IPS-18c (cell line): ENCODE results near the gene ERF.
A peak's percentile ranks its signal among the peaks of the same experiment; 100 is the strongest.
"Not testable (repeated sequence)": the region's sequence is repeated elsewhere in the genome, so short reads cannot be mapped to it uniquely, and the experiment has no call there.

Source experiments
- H3K4me3 ChIP-seq: 2 replicates; pipeline ENCODE4 v1.7.0; 2013; ENCODE audit warnings: low read depth, mild to moderate bottlenecking, low read length, moderate library complexity; ENCODE audit not compliant: insufficient read depth
- H3K9me3 ChIP-seq: one replicate; pipeline ENCODE4 v1.6.1; 2013; ENCODE audit warnings: mild to moderate bottlenecking, low read length, moderate library complexity; ENCODE audit not compliant: control insufficient read depth, insufficient read depth

The ERF gene

GRCh38 chr19:42269478-42270345, 14.8 kb upstream of the ERF start:
- Histone ChIP-seq H3K9me3 (no peaks in the 10 kb centered on the region), H3K4me3 (peak overlapping the region; percentile 46)

- Histone ChIP-seq H3K4me3 (peak within 1 kb of the TSS; percentile 97), H3K9me3 (no peaks in the 10 kb centered on the region)
Observed at GRCh38 chr19:42268704-42269477, 14.0 kb upstream of the ERF start, which contains the start of gene CIC. Gene CIC, plus strand, starts transcription at chr19:42269252. Its CDS starts 2,532 bp downstream, at chr19:42271784.

GRCh38 chr19:42268142-42268703, 13.3 kb upstream of the ERF start:
- Histone ChIP-seq H3K4me3 (peak overlapping the region; percentile 97), H3K9me3 (no peaks in the 10 kb centered on the region)

DNA sequence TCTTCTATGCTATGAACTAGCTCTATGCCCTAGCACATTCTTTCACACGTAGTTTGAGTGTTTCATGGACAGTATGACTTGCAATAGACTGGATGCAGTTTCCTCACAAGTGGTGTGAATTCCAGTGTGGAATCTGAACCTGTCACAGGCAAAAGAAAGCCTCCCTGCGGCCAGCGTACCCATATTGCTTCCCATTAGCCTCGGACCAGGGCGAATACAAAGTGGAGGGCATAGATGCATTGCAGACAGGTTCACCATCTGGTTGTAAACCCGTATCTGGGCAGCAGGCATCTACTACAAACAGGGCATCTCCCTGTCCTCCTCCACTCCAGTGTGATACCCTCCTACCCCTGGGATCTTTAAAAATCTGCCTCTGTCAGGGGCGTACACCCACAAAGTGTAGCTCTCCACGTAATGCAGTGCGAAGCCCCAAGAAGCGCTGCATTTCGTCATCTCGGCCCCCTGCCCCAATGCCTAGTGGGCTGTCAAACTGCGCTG, 12.8 kb upstream of the ERF start:
- H3K9me3 ChIP-seq: no peaks in the 10 kb centered on the region
- peak overlapping the region; percentile 97 for H3K4me3 ChIP-seq

- not testable (repeated sequence) for H3K4me3 ChIP-seq, H3K9me3 ChIP-seq
Observed at GRCh38 chr19:42266928-42267603, 12.1 kb upstream of the ERF start.

DNA sequence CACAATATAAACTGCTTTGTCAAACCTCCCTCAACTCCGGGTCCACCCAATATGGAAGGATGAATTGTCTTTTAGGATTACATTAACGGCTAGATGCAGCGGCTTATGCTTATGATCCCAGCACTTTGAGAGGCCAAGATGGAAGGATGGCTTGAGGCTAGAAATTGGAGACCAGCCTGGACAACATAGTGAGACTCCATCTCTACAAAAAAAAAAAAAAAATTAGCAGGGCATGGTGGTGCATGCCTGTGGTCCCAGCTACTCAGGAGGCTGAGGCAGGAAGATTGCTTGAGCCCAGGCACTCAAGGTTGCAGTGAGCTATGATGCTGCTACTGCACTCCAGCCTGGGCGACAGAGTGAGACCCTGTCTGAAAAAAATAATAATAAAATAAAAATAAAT, 11.2 kb upstream of the ERF start:
- H3K4me3 ChIP-seq, H3K9me3 ChIP-seq: not testable (repeated sequence)

GRCh38 chr19:42261763-42262162, 6.8 kb upstream of the ERF start:
- Histone ChIP-seq H3K9me3 (no peaks in the 10 kb centered on the region), H3K4me3 (no peak overlapping the region)

DNA sequence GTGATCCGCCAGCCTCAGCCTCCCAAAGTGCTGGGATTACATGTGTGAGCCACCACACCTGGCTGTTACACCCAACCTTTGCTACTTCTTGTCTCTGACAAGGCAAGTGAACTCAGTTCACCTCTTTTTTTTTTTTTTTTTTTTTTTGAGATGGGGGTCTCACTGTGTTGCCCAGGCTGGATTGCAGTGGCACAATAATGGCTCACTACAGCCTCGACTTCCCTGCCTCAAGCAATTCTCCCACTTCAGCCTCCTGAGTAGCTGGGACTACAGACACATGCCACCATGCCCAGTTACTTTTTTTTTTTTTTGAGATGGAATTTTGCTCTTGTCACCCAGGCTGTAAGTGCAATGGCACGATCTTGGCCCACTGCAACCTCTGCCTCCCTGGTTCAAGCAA, 2.9 kb upstream of the ERF start:
- not testable (repeated sequence) for H3K4me3 ChIP-seq, H3K9me3 ChIP-seq

DNA sequence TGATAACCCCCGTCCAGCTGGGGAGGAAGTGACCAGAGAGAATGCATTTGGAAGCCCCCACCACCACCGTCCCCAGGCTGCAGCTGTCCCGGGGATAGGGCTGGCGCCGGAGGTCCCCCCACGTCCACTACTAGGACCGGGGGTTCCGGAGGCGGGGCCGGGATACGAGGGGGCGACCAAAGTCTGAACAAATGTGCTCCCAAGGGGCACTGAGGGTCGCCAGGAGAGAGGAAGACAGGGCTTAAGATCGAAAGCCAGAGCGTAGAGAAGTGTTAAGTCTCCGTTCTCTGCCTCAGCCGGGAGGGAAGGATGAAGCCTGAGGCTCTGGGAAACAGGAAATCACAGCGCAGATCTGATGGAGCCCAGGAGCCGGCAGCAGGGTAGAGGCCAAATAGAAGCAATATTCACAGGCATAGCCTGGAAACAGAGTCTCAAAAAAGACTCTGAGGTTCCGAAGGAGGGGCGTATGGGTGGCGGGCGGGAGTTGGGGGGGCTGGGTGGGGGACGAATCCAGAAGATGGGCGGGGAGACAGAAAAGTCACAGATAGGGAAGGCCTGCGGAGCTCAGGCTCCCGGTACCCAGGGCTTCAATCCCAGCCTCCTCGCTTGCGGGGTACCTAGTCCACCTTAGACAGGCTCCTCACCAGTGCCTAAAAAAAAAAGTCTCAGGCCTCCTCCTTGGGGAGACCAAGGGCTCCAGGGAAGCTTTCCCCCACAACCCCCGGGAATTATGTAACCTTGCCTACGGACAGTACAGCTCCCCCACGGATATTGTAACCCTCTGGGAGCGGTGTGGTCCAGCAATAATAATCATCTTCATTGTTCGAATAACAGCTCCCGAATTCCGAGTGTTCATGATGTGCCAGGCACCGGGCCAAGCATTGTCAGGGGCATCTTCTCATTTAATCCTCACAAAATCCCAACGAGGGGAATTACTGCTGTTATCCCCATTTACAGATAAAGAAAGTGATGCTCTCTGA, 1.1 kb upstream of the ERF start:
- Histone ChIP-seq H3K4me3 (peak overlapping the region; percentile 64), H3K9me3 (no peaks in the 10 kb centered on the region)

- Histone ChIP-seq H3K9me3 (no peaks in the 10 kb centered on the region), H3K4me3 (peak overlapping the region; percentile 82)
Observed at GRCh38 chr19:42254089-42254849, 659 bp downstream of the ERF start.

DNA sequence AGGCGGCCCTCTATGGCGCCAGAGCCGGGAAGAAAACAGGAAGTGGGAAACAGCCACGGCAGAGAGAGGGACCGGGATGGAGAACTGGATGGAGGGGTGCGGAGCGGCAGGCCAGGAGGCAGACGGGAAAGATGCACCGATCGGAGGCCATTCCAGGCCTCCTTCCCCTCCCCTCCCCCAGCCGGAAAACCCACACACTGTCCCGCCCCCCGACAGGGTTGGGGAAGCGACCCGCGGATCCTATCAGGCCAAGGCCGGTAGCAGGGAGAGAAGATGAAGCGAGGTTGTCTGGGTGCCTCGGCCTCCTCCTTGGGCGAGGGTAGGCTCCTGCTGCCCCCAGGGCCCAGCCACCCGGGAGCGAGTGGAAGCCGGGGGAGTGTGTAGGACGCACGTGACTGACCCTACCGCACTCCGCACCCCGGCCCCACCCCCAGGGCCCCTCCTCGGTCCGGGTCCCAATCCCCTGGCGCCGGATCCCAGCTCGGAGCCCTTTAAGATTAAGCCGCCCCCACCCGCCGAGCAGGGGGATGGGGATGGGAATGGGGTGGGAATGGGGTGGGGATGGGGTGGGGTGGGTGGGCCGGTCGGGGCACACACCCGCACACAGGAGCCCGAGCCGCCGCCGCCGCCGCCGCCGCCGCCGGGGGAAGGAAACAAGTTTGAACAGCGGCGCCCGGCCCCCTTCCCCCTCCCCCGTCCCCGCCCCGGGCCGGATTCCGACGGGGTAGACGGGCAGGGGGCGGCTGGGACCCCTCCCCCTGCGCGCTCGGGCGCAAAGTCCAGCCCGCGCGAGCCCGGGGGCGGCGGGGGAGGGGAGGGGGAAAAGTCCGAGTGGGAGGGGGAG, 1.5 kb downstream of the ERF start:
- no peaks in the 10 kb centered on the region for H3K9me3 ChIP-seq
- H3K4me3 ChIP-seq: peak overlapping the region; percentile 85

DNA sequence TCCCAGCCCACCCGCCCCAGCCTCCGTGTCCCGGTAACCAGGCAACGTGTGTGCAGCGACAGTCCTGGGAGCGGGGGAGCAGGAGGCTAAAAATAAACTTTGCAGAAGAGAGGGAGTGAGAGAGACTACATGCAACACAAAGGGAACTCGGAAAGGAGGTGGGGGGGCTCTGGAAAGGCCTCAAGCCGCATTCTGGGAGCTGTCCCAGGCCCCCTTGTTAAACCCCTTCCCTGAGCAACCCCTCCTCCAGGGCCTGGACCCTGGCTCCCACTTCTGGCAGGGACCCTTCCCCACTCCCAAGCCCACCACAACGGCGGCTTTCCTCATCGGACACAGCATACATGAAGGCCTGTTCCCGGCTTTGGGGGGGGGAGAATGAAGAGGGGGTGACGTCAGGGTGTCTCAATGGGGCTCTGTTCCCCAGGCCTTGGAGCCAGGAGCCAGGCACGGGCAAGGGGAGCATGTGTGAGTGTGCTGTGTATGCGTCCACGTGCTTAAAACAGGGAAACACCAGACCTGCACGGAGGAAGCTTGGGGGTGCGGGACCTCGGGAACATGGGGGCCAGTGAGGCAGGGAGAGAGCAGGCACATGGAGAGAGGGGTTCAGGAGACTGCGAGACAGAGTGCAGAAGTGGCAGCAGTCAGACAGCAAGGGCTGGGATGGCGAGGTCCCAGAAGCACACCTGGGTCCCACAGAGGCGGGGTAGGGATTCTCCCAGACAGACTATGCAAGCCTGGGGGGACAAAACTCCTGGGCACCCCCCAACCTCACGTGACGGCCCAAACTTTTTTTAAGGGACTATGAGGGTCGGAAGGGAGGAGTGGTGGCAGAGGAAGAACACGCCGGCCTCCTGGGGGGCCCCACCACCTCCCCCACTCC, 2.3 kb downstream of the ERF start:
- Histone ChIP-seq H3K4me3 (peak overlapping the region; percentile 85), H3K9me3 (no peaks in the 10 kb centered on the region)

GRCh38 chr19:42251572-42252358, 3.2 kb downstream of the ERF start:
- peak overlapping the region; percentile 24 for H3K4me3 ChIP-seq

More at GRCh38 chr19:42251572-42252358, 3.2 kb downstream of the ERF start:
- H3K9me3 ChIP-seq: no peaks in the 10 kb centered on the region
